HEK293 (cell line): Measurements from ENCODE around the gene PADI2.

ENCODE experiments used
- CTCF ChIP-seq: fragments of 450-650 bp; formaldehyde crosslinking; IDR thresholded peaks from 2 replicates; pipeline ENCODE4 v1.5.1; 2016; ENCODE audit warnings: missing biosample characterization, missing genetic modification characterization
- PRDM10 ChIP-seq: fragments of 450-650 bp; formaldehyde crosslinking; IDR thresholded peaks from 2 replicates; pipeline ENCODE4 v1.5.1; 2016; ENCODE audit warnings: missing biosample characterization, missing genetic modification characterization
- ZBTB8A ChIP-seq: fragments of 450-650 bp; formaldehyde crosslinking; IDR thresholded peaks from 2 replicates; pipeline ENCODE4 v1.5.1; 2016; ENCODE audit warnings: missing biosample characterization, missing genetic modification characterization
- ZNF10 ChIP-seq: fragments of 450-650 bp; formaldehyde crosslinking; IDR thresholded peaks from 2 replicates; pipeline ENCODE4 v1.5.1; 2017; ENCODE audit warnings: missing biosample characterization, missing genetic modification characterization
- ZNF175 ChIP-seq: fragments of 450-650 bp; formaldehyde crosslinking; IDR thresholded peaks from 2 replicates; pipeline ENCODE4 v1.5.1; 2016; ENCODE audit warnings: missing biosample characterization, missing genetic modification characterization
- ZNF223 ChIP-seq: fragments of 450-650 bp; formaldehyde crosslinking; IDR thresholded peaks from 2 replicates; pipeline ENCODE4 v1.5.1; 2016; ENCODE audit warnings: missing biosample characterization, missing genetic modification characterization
- ZNF518A ChIP-seq: fragments of 450-650 bp; formaldehyde crosslinking; conservative IDR thresholded peaks from 2 replicates; pipeline ENCODE4 v1.5.1; 2016; ENCODE audit warnings: low read depth, missing biosample characterization, missing genetic modification characterization
- ZNF580 ChIP-seq: fragments of 450-650 bp; formaldehyde crosslinking; IDR thresholded peaks from 2 replicates; pipeline ENCODE4 v1.5.1; 2016; ENCODE audit warnings: missing biosample characterization, missing genetic modification characterization

GRCh38 chr1:17162941-17163340, 43.7 kb upstream of the PADI2 start:
- TF ChIP-seq ZNF175 (no peak), PRDM10 (tag by site-specific recombination) (no peak), CTCF (no peak), ZNF223 (tag by site-specific recombination) (no peak), ZNF580 (no peak), ZNF10 (tag by site-specific recombination) (no peak), ZNF518A (tag by site-specific recombination) (no peak), ZBTB8A (tag by site-specific recombination) (no peak)
